ENCODE measurements around the gene RBM47. TPM values are rescaled to one million over a fixed set of nuclear protein-coding genes. Genes with fewer than 3 reads are reported as not detected.

Gene RBM47
- total RNA-seq, 1 experiment from 2014 or later, result 0.28 TPM

- intact Hi-C loops (cut with micrococcal nuclease; ENCODE audit: unreplicated experiment), result no loop called here
- CTCF ChIA-PET, result no interaction called here
Observed at GRCh38 chr4:40427128-40427527, 202.5 kb downstream of the RBM47 start.

GRCh38 chr4:40425799-40426574 lies 203.7 kb downstream of the RBM47 start:
- no peaks in the 10 kb centered on the region for H3K27me3 ChIP-seq (replicated peaks; ENCODE audit: insufficient read depth, low read depth, low read length, poor library complexity)
- no peaks in the 10 kb centered on the region for H3K9me3 ChIP-seq (ENCODE audit: low read depth, low read length, poor library complexity, severe bottlenecking)
- TF ChIP-seq, protein P1, sequence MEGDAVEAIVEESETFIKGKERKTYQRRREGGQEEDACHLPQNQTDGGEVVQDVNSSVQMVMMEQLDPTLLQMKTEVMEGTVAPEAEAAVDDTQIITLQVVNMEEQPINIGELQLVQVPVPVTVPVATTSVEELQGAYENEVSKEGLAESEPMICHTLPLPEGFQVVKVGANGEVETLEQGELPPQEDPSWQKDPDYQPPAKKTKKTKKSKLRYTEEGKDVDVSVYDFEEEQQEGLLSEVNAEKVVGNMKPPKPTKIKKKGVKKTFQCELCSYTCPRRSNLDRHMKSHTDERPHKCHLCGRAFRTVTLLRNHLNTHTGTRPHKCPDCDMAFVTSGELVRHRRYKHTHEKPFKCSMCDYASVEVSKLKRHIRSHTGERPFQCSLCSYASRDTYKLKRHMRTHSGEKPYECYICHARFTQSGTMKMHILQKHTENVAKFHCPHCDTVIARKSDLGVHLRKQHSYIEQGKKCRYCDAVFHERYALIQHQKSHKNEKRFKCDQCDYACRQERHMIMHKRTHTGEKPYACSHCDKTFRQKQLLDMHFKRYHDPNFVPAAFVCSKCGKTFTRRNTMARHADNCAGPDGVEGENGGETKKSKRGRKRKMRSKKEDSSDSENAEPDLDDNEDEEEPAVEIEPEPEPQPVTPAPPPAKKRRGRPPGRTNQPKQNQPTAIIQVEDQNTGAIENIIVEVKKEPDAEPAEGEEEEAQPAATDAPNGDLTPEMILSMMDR (conservative IDR thresholded peaks at IDR 0.05; ENCODE audit: low read depth, low read length), result no peak
- TF ChIP-seq EZH2 (IDR thresholded peaks at IDR 0.05; ENCODE audit: borderline replicate concordance, low read depth, low read length, poor library complexity, severe bottlenecking), result no peak
- H3K4me3 ChIP-seq (ENCODE audit: low read depth, low read length, poor library complexity, severe bottlenecking), result no peak overlapping the region
- no peak for DNase-seq (ENCODE audit: low spot score)
- BruUV-seq (replicated peaks), result no TSS peak
- intact Hi-C loops (cut with micrococcal nuclease; ENCODE audit: unreplicated experiment), result no loop called here
- no peaks in the 10 kb centered on the region for H3K36me3 ChIP-seq (ENCODE audit: insufficient read depth, low read length, poor library complexity, severe bottlenecking)
- no peaks in the 10 kb centered on the region for H3K4me1 ChIP-seq (ENCODE audit: insufficient read depth, low read length, poor library complexity, severe bottlenecking)
- H3K27ac ChIP-seq (ENCODE audit: low read depth, low read length, poor library complexity, severe bottlenecking), result no peak overlapping the region
- ChIA-PET POLR2A (ENCODE audit: low non-redundant PET) (no interaction called here), CTCF (no interaction called here)

More at GRCh38 chr4:40427128-40427527, 202.5 kb downstream of the RBM47 start:
- Histone ChIP-seq H3K4me1 (ENCODE audit: insufficient read depth, low read length, poor library complexity, severe bottlenecking) (no peaks in the 10 kb centered on the region), H3K9me3 (ENCODE audit: low read depth, low read length, poor library complexity, severe bottlenecking) (no peaks in the 10 kb centered on the region), H3K36me3 (ENCODE audit: insufficient read depth, low read length, poor library complexity, severe bottlenecking) (no peaks in the 10 kb centered on the region), H3K27ac (ENCODE audit: low read depth, low read length, poor library complexity, severe bottlenecking) (no peak overlapping the region), H3K4me3 (ENCODE audit: low read depth, low read length, poor library complexity, severe bottlenecking) (no peak overlapping the region), H3K27me3 (replicated peaks; ENCODE audit: insufficient read depth, low read depth, low read length, poor library complexity) (no peaks in the 10 kb centered on the region)
- POLR2A ChIA-PET (ENCODE audit: low non-redundant PET), result no interaction called here
- TF ChIP-seq, protein P1 (conservative IDR thresholded peaks at IDR 0.05; ENCODE audit: low read depth, low read length), result no peak
- no peak for TF ChIP-seq EZH2 (IDR thresholded peaks at IDR 0.05; ENCODE audit: borderline replicate concordance, low read depth, low read length, poor library complexity, severe bottlenecking)
- BruUV-seq (replicated peaks), result no TSS peak
- DNase-seq (ENCODE audit: low spot score), result no peak

GRCh38 chr4:40423735-40424134 lies 205.9 kb downstream of the RBM47 start:
- POLR2A ChIA-PET (ENCODE audit: low non-redundant PET), result no interaction called here

More at GRCh38 chr4:40423735-40424134, 205.9 kb downstream of the RBM47 start:
- Histone ChIP-seq H3K27me3 (replicated peaks; ENCODE audit: insufficient read depth, low read depth, low read length, poor library complexity) (no peaks in the 10 kb centered on the region), H3K27ac (ENCODE audit: low read depth, low read length, poor library complexity, severe bottlenecking) (no peak overlapping the region), H3K36me3 (ENCODE audit: insufficient read depth, low read length, poor library complexity, severe bottlenecking) (no peaks in the 10 kb centered on the region), H3K4me3 (ENCODE audit: low read depth, low read length, poor library complexity, severe bottlenecking) (no peak overlapping the region), H3K4me1 (ENCODE audit: insufficient read depth, low read length, poor library complexity, severe bottlenecking) (no peaks in the 10 kb centered on the region), H3K9me3 (ENCODE audit: low read depth, low read length, poor library complexity, severe bottlenecking) (no peaks in the 10 kb centered on the region)
- no peak for TF ChIP-seq EZH2 (IDR thresholded peaks at IDR 0.05; ENCODE audit: borderline replicate concordance, low read depth, low read length, poor library complexity, severe bottlenecking)
- TF ChIP-seq, protein P1 (conservative IDR thresholded peaks at IDR 0.05; ENCODE audit: low read depth, low read length), result no peak
- intact Hi-C loops (cut with micrococcal nuclease; ENCODE audit: unreplicated experiment), result no loop called here
- CTCF ChIA-PET, result no interaction called here
- DNase-seq (ENCODE audit: low spot score), result no peak
- no TSS peak for BruUV-seq (replicated peaks)
